ENCODE data around the gene GOLPH3L.
"Not testable (repeated sequence)": the region's sequence is repeated elsewhere in the genome, so short reads cannot be mapped to it uniquely, and the experiment has no call there.

GOLPH3L gene

GRCh38 chr1:150621497-150622302 lies 75.3 kb downstream of the GOLPH3L start:
- H3K4me3 ChIP-seq (ENCODE audit: low read length): no peak overlapping the region
- DNase-seq (ENCODE audit: low read depth, low spot score): peak; percentile 37

DNA sequence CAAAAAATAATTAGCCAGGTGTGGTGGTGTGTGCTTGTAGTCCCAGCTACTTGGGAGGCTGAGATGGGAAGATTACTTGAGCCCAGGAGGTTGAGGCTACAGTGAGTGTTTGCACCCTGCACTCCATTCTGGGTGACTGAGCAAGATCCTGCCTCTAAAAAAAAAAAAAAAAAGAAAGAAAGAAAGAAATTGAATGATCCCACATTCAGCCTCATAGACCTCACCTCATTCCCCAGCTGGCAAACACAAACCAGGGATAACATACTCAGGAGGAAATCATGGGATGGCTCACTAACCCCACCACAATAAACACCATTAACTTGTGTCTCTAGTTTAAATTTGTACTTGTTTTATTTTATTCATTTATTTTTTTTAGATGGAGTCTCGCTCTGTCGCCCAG lies 76.0 kb downstream of the GOLPH3L start:
- no peak for DNase-seq (ENCODE audit: low read depth, low spot score)
- H3K4me3 ChIP-seq (ENCODE audit: low read length): no peak overlapping the region

DNA sequence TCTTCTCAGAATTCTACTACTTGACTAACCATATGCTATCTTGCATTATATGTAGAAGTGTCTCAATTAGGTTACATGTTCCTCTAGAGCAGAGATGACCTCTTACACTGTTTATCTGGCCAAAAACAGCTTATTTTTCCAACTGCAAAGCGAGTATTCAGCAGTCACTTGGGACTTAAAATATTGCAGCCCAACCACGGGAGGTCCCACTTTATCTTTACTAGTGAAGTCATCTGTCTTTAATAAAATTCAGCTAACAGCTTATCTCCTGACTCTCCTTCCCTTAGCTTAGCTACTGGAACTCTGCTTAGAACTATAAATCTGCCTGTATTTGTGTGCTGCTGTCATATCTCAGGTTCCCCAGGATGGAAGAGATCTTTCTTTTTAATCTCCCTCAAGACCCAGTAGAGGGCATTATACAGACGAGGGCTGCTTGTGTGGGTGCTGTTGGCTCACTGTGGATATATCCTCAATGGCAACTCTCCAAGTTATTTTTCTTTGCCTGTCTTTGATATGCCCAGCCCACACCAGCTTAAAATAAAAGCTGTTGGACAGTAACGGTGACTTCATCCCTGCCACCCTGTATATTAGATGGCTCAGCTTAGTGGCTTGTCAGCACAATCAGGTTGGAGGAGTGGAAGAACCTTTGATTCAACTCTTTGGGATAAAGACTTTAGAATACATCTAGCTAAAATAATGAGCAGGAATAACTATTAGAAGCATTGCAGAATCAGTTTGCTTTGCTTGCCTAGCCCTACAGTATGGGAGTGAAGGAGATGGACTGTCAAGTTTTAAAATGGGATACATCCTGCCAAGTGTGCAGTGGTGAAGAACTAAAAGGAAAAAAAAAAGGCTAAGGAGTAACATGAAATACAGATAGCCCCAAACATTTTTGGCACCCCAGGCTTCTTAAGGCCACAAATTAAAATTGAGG lies 77.1 kb downstream of the GOLPH3L start:
- H3K4me3 ChIP-seq (ENCODE audit: low read length): no peak overlapping the region
- DNase-seq (ENCODE audit: low read depth, low spot score): no peak

GRCh38 chr1:150615346-150616201 lies 81.4 kb downstream of the GOLPH3L start:
- no peak overlapping the region for H3K4me3 ChIP-seq (ENCODE audit: low read length)
- DNase-seq (ENCODE audit: low read depth, low spot score): peak; percentile 29

- H3K4me3 ChIP-seq (ENCODE audit: low read length): no peak overlapping the region
- DNase-seq (ENCODE audit: low read depth, low spot score): no peak
Observed at GRCh38 chr1:150613061-150613920, 83.7 kb downstream of the GOLPH3L start.

DNA sequence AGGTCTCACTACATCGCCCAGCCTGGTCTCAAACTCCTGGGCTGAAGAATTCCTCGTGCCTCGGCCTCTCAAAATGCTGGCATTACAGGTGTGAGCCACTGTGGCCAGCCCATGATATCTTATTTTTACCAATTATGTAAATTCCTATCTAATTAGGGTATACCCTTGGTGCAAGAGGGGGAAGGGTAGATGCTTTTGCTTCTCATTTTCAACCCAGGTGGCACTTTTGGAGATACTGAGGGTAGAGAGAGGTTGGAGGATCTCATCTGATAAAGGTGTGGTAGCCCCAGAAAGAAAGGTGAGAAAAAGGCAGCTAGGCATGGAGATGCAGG lies 85.0 kb downstream of the GOLPH3L start:
- H3K4me3 ChIP-seq (ENCODE audit: low read length): no peak overlapping the region
- no peak for DNase-seq (ENCODE audit: low read depth, low spot score)

GRCh38 chr1:150610576-150610975 lies 86.4 kb downstream of the GOLPH3L start:
- H3K4me3 ChIP-seq (ENCODE audit: low read length): no peak overlapping the region
- no peak for DNase-seq (ENCODE audit: low read depth, low spot score)

GRCh38 chr1:150609732-150610131 lies 87.2 kb downstream of the GOLPH3L start:
- DNase-seq (ENCODE audit: low read depth, low spot score): no peak
- no peak overlapping the region for H3K4me3 ChIP-seq (ENCODE audit: low read length)

- H3K4me3 ChIP-seq (ENCODE audit: low read length): no peak overlapping the region
- no peak for DNase-seq (ENCODE audit: low read depth, low spot score)
Observed at GRCh38 chr1:150606463-150607142, 90.4 kb downstream of the GOLPH3L start.

DNA sequence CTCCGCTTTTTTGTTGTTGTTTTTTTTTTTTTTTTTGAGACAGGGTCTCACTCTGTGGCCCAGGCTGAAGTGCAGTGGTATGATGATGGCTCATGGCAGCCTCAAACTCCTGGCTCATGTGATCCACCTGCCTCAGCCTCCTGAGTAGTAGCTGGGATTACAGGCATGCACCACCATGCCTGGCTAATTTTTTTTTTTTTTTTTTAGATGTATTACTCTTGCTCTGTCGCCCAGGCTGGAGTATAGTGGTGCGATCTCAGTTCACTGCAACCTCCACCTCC lies 91.6 kb downstream of the GOLPH3L start:
- DNase-seq (ENCODE audit: low read depth, low spot score); H3K4me3 ChIP-seq (ENCODE audit: low read length): not testable (repeated sequence)

GRCh38 chr1:150604226-150604588 lies 92.7 kb downstream of the GOLPH3L start:
- no peak for DNase-seq (ENCODE audit: low read depth, low spot score)
- H3K4me3 ChIP-seq (ENCODE audit: low read length): no peak overlapping the region

DNA sequence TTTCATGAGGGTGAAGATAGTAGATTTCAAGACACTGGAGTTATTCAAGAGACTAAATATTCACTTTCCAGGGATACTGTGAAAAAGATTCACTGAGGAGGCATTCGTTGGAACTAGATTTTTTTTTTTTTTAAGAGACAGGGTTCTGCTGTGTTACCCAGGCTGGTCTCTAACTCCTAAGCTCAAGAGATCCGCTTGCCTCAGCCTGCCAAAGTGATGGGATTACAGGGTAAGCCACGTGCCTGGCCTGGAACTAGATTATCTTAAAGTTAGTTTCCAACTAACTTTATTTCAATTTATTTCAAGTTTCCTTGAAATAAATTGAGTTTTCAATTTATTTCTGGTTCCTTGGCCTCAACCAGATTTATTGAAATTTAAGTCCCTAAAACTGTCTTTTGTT lies 93.2 kb downstream of the GOLPH3L start:
- H3K4me3 ChIP-seq (ENCODE audit: low read length): no peak overlapping the region
- no peak for DNase-seq (ENCODE audit: low read depth, low spot score)

GRCh38 chr1:150602372-150602771 lies 94.6 kb downstream of the GOLPH3L start:
- DNase-seq (ENCODE audit: low read depth, low spot score); H3K4me3 ChIP-seq (ENCODE audit: low read length): not testable (repeated sequence)

- no peak for DNase-seq (ENCODE audit: low read depth, low spot score)
- H3K4me3 ChIP-seq (ENCODE audit: low read length): no peak overlapping the region
Observed at GRCh38 chr1:150601540-150601939, 95.4 kb downstream of the GOLPH3L start.

GRCh38 chr1:150598346-150598745 lies 98.6 kb downstream of the GOLPH3L start:
- not testable (repeated sequence) for H3K4me3 ChIP-seq (ENCODE audit: low read length); DNase-seq (ENCODE audit: low read depth, low spot score)

- no peak overlapping the region for H3K4me3 ChIP-seq (ENCODE audit: low read length)
- no peak for DNase-seq (ENCODE audit: low read depth, low spot score)
Observed at GRCh38 chr1:150596976-150597375, 100.0 kb downstream of the GOLPH3L start.

Data from Jurkat, Clone E6-1 (cell line).